HG02938 (cell line): Measurements from ENCODE around the gene GNAZ.

Source experiments
- ATAC-seq: cut with Tn5 transposase; IDR thresholded peaks from one replicate; pipeline ENCODE4 v1.9.1; 2021; ENCODE audit warnings: mild to moderate bottlenecking, moderate library complexity; ENCODE audit not compliant: unreplicated experiment

Gene GNAZ

GRCh38 chr22:23150762-23151161, 80.4 kb downstream of the GNAZ start:
- ATAC-seq = no peak

- ATAC-seq = no peak
Measured at GRCh38 chr22:23151827-23152226, 81.5 kb downstream of the GNAZ start.

GRCh38 chr22:23152238-23153114, 82.2 kb downstream of the GNAZ start:
- ATAC-seq = no peak

GRCh38 chr22:23153994-23154393, 83.7 kb downstream of the GNAZ start:
- no peak for ATAC-seq

- ATAC-seq = no peak
Measured at GRCh38 chr22:23154461-23154860, 84.1 kb downstream of the GNAZ start.

GRCh38 chr22:23155143-23155542, 84.8 kb downstream of the GNAZ start:
- ATAC-seq = no peak

- no peak for ATAC-seq
Measured at GRCh38 chr22:23155831-23156230, 85.5 kb downstream of the GNAZ start.

- ATAC-seq = no peak
Measured at GRCh38 chr22:23156286-23156685, 86.0 kb downstream of the GNAZ start.

GRCh38 chr22:23157560-23158515, 87.5 kb downstream of the GNAZ start:
- ATAC-seq = no peak

GRCh38 chr22:23158516-23159290, 88.4 kb downstream of the GNAZ start:
- ATAC-seq = no peak

- no peak for ATAC-seq
Measured at GRCh38 chr22:23159291-23159630, 88.9 kb downstream of the GNAZ start.

- ATAC-seq = no peak
Measured at GRCh38 chr22:23161029-23161428, 90.7 kb downstream of the GNAZ start.

GRCh38 chr22:23161574-23161973, 91.3 kb downstream of the GNAZ start:
- no peak for ATAC-seq

GRCh38 chr22:23163665-23164064, 93.3 kb downstream of the GNAZ start:
- no peak for ATAC-seq

- no peak for ATAC-seq
Measured at GRCh38 chr22:23164091-23164490, 93.8 kb downstream of the GNAZ start.

- ATAC-seq = no peak
Measured at GRCh38 chr22:23166042-23166831, 95.9 kb downstream of the GNAZ start.

- no peak for ATAC-seq
Measured at GRCh38 chr22:23166841-23167616, 96.7 kb downstream of the GNAZ start.

GRCh38 chr22:23168391-23169042, 98.2 kb downstream of the GNAZ start:
- ATAC-seq = no peak

GRCh38 chr22:23169043-23169406, 98.7 kb downstream of the GNAZ start:
- no peak for ATAC-seq
